Lower leg skin (tissue), 4 donors: ENCODE data around the gene MSRB3. TPM values are rescaled to one million over a fixed set of nuclear protein-coding genes. Genes with fewer than 3 reads are reported as not detected.

ENCODE experiments used
- DNase-seq, 2 donors: peaks; one replicate each; pipeline ENCODE4 v3.0.0-alpha.2; 2019; ENCODE audit warnings: low spot score in 2 of 2
- H3K4me3 ChIP-seq: fragments of 200-600 bp; sonication (generic); 2 replicates; pipeline ENCODE4 v1.5.1; 2017; ENCODE audit warnings: mild to moderate bottlenecking, low read depth; ENCODE audit not compliant: poor library complexity, severe bottlenecking
- CTCF ChIP-seq, 3 donors: fragments of 450-650 bp; IDR thresholded peaks; one replicate each; pipeline ENCODE4 v1.5.1; 2016; ENCODE audit warnings: antibody characterized with exemption in 3 of 3, mild to moderate bottlenecking in 3 of 3, moderate library complexity in 2 of 3
- POLR2A ChIP-seq, 2 donors: fragments of 450-650 bp; IDR thresholded peaks; one replicate each; pipeline ENCODE4 v1.6.1; 2016 to 2017; ENCODE audit warnings: antibody characterized with exemption in 2 of 2, mild to moderate bottlenecking in 1 of 2, moderate library complexity in 1 of 2
- WGBS, 2 donors: methylation state at CpG; one replicate each; pipeline ENCODE4 v1.1.5; 2018; 5-methylcytosine and 5-hydroxymethylcytosine counted together
- intact Hi-C: fragments of 100-400 bp; cut with DNase I; formaldehyde crosslinking; loops from one replicate; pipeline ENCODE4 v1.15.0; 2023; ENCODE audit warnings: low total_unique reads
- total RNA-seq, 4 donors: library from RNA; depleted of rRNA; stranded (reverse); fragments of >200 nt; gene quantifications; one replicate each; pipeline ENCODE4 v1.1.0, GENCODE V29; 2016

Gene MSRB3
- total RNA-seq, 4 donors from 2014 or later = 6.1 to 16.6 (median 7.9) TPM

DNA sequence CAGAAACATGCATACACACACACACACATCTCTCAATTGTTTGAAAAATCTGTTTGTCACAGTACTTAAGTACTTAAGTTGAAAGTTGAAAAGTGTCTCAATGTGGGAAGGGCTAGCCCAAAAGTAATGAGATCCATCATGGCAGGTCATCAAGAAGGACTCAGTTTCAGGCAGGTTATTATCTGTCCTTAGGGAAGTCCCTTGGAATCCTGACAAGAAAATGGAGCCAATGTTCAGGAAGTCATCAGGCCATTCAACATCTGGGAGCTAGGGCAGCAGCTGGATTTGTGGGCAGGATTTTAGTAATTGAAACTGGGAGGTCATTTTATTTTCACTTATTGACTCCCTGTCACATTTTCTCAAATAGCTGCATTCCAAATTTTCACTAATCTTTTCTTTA, 56.0 kb downstream of the MSRB3 start:
- intact Hi-C loops = no loop called here
- H3K4me3 ChIP-seq = no peak overlapping the region
- no peak for DNase-seq
- no peak for TF ChIP-seq CTCF (IDR thresholded peaks at IDR 0.05)
- TF ChIP-seq POLR2A (IDR thresholded peaks at IDR 0.05) = no peak

DNA sequence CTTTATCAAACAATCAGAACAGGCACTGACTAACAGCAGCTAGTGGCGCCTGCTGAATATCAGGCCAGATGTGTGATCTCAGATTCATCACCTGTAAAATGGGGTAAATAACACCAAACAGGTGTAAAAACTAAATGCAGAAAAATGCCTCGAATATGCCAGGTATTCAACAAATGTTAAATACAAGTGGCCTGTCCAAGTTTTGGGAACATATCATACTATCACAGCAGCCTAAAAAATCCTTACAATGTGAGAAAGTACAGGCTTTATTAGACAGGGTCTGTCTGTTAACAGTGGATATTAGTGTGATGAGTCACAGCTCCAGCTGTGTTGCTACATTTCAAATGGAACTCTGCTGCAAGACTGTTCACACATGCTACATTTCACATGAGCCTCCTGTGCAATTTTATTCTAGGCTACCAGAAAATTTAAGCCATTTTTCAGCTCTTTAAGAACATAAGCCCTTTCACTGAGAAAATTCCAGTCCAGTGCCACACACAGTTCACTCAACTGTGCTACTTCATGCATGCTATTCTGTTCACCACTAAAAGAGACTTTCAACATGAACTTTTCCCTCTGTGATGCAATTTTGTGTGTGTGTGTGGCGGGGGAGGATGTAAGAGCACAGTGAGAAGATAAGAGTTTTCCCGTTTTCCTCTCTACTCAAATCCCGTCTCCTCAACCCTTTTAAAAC, 56.7 kb downstream of the MSRB3 start:
- no peak for DNase-seq
- 64 to 70% methylated on average over 5 of the region's 5 CpGs for WGBS, 2 donors
- TF ChIP-seq POLR2A (IDR thresholded peaks at IDR 0.05) (no peak), CTCF (IDR thresholded peaks at IDR 0.05) (no peak)

GRCh38 chr12:65335981-65336380, 57.5 kb downstream of the MSRB3 start:
- DNase-seq = no peak
- TF ChIP-seq CTCF (IDR thresholded peaks at IDR 0.05) (no peak), POLR2A (IDR thresholded peaks at IDR 0.05) (no peak)
- intact Hi-C loops = no loop called here
- H3K4me3 ChIP-seq = no peak overlapping the region
- 73 to 80% methylated on average over 1 of the region's 1 CpG for WGBS, 2 donors

More for the DNA sequence above, 56.7 kb downstream of the MSRB3 start:
- no peak overlapping the region for H3K4me3 ChIP-seq
- intact Hi-C loops = no loop called here

DNA sequence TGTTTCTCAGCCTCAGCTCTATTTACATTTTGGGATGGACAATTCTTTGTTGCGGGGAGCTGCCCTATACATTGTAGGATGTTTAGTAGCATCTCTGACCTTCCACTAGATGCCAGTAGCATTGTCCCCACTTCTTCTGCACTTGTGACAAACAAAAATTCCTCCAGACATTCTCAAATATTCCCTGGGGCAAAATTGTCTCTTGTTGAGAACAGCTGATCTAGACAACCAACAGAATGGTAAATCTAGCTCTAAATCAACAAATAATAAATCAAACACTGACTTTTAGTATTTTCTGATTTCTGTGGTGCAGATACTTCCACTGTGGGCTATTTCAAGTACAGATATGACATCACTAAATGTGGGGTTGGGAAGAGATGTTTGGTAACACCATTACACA, 60.7 kb downstream of the MSRB3 start:
- TF ChIP-seq CTCF (IDR thresholded peaks at IDR 0.05) (no peak), POLR2A (IDR thresholded peaks at IDR 0.05) (no peak)
- DNase-seq = no peak
- WGBS, 2 donors = 92 to 100% methylated on average over 1 of the region's 1 CpG
- intact Hi-C loops = no loop called here
- H3K4me3 ChIP-seq = no peak overlapping the region

DNA sequence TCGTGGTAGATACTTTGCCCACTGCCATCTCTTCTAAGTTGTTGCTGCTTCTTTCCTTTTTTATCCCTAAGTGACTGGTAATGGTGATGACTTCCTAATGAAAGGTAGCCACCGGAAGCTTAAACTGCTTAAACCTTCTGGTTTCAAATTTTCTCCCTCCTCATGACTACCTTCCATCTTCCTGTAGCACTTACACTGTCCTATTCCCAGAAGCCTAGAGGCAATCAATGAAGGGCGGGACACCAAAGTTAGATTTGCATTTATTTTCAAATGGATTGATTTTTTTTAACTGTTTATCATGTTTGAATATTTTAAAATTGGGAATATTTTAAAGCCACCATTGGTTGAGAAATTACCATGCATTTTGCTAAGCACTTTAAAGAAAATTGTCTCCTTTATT, 64.7 kb downstream of the MSRB3 start:
- intact Hi-C loops = no loop called here
- WGBS, 2 donors = 78 to 89% methylated on average over 3 of the region's 3 CpGs
- TF ChIP-seq POLR2A (IDR thresholded peaks at IDR 0.05) = no peak
- TF ChIP-seq CTCF (IDR thresholded peaks at IDR 0.05) = no peak
- DNase-seq = no peak
- no peak overlapping the region for H3K4me3 ChIP-seq

- intact Hi-C loops = no loop called here
- 64 to 77% methylated on average over 1 of the region's 1 CpG for WGBS, 2 donors
- DNase-seq = no peak
- TF ChIP-seq CTCF (IDR thresholded peaks at IDR 0.05) = no peak
- no peak for TF ChIP-seq POLR2A (IDR thresholded peaks at IDR 0.05)
- H3K4me3 ChIP-seq = no peak overlapping the region
These were observed 65.3 kb downstream of the MSRB3 start for GRCh38 chr12:65343801-65344200.
